HG03565 (cell line): ENCODE results near the gene ARFGAP2.

Experiments
- ATAC-seq: cut with Tn5 transposase; IDR thresholded peaks from one replicate; pipeline ENCODE4 v1.9.1; 2021; ENCODE audit warnings: mild to moderate bottlenecking, moderate library complexity; ENCODE audit not compliant: unreplicated experiment

Gene ARFGAP2

GRCh38 chr11:47187723-47188122 is 11.0 kb upstream of the ARFGAP2 start:
- ATAC-seq = no peak

GRCh38 chr11:47186700-47187695 is 10.3 kb upstream of the ARFGAP2 start:
- no peak for ATAC-seq

GRCh38 chr11:47186076-47186699 is 9.5 kb upstream of the ARFGAP2 start, which contains the start of gene PACSIN3:
Gene PACSIN3 (minus strand): TSS chr11:47186434. CDS start chr11:47182727, 3,707 bp downstream.
- ATAC-seq = no peak

GRCh38 chr11:47185305-47186075 is 8.8 kb upstream of the ARFGAP2 start:
- no peak for ATAC-seq

- ATAC-seq = no peak
Observed at GRCh38 chr11:47184711-47185304, 8.1 kb upstream of the ARFGAP2 start.

GRCh38 chr11:47183969-47184368 is 7.3 kb upstream of the ARFGAP2 start:
- ATAC-seq = no peak

GRCh38 chr11:47183031-47183856 is 6.6 kb upstream of the ARFGAP2 start:
- no peak for ATAC-seq

- ATAC-seq = no peak
Observed at GRCh38 chr11:47182380-47182779, 5.7 kb upstream of the ARFGAP2 start.

GRCh38 chr11:47181271-47181670 is 4.6 kb upstream of the ARFGAP2 start:
- no peak for ATAC-seq

- ATAC-seq = no peak
Observed at GRCh38 chr11:47180006-47180787, 3.5 kb upstream of the ARFGAP2 start.

GRCh38 chr11:47179655-47179991 is 2.9 kb upstream of the ARFGAP2 start:
- ATAC-seq = peak; percentile 24

GRCh38 chr11:47178737-47179654 is 2.3 kb upstream of the ARFGAP2 start:
- no peak for ATAC-seq

GRCh38 chr11:47178316-47178715 is 1.6 kb upstream of the ARFGAP2 start:
- ATAC-seq = no peak

GRCh38 chr11:47177846-47178245 is 1.2 kb upstream of the ARFGAP2 start:
- ATAC-seq = no peak

GRCh38 chr11:47177229-47177845 is 658 bp upstream of the ARFGAP2 start:
- peak; percentile 26 for ATAC-seq

GRCh38 chr11:47175746-47176327 is 842 bp downstream of the ARFGAP2 start:
- no peak for ATAC-seq

GRCh38 chr11:47172740-47173336 is 3.8 kb downstream of the ARFGAP2 start:
- ATAC-seq = no peak
